Esophagus squamous epithelium (tissue), 5 donors: Measurements from ENCODE around the gene PXN. TPM values are rescaled to one million over a fixed set of nuclear protein-coding genes. Genes with fewer than 3 reads are reported as not detected.

Source experiments
- DNase-seq: peaks from one replicate; lab custom pipeline; 2025; lab: John Stamatoyannopoulos, UW
- H3K27ac ChIP-seq, 4 donors: fragments of 200-600 bp; sonication (generic); one replicate each; pipeline ENCODE4 v1.5.1; 2016 to 2019; ENCODE audit warnings: mild to moderate bottlenecking in 1 of 4
- H3K27me3 ChIP-seq, 4 donors: fragments of 200-600 bp; sonication (generic); 1 replicate in 3 of 4; 2 replicates in 1 of 4; pipeline versions ENCODE4 v1.5.1 to v1.6.0; 2017 to 2021; ENCODE audit warnings: antibody characterized with exemption in 1 of 4
- H3K36me3 ChIP-seq, 3 donors: fragments of 200-600 bp; sonication (generic); one replicate each; pipeline ENCODE4 v1.5.1; 2016 to 2019
- H3K4me1 ChIP-seq, 3 donors: fragments of 200-600 bp; sonication (generic); one replicate each; pipeline ENCODE4 v1.5.1; 2017 to 2019
- H3K4me3 ChIP-seq, 4 donors: fragments of 200-600 bp; sonication (generic); 1 replicate in 3 of 4; 2 replicates in 1 of 4; pipeline ENCODE4 v1.5.1; 2016 to 2019; ENCODE audit warnings: mild to moderate bottlenecking in 2 of 4, moderate library complexity in 1 of 4
- H3K9me3 ChIP-seq, 3 donors: fragments of 200-600 bp; sonication (generic); one replicate each; pipeline ENCODE4 v1.5.1; 2016 to 2019
- CTCF ChIP-seq, 6 experiments: fragments of 450-650 bp in 4 of 6; fragments of 200-600 bp in 2 of 6; sonication (generic) in 2 of 6; IDR thresholded peaks; one replicate each; pipeline ENCODE4 v1.5.1; 2016 to 2019; ENCODE audit warnings: antibody characterized with exemption in 6 of 6, mild to moderate bottlenecking in 4 of 6, moderate library complexity in 4 of 6
- POLR2A ChIP-seq, 4 donors: fragments of 450-650 bp; IDR thresholded peaks; one replicate each; pipeline ENCODE4 v1.6.1; 2017; ENCODE audit warnings: antibody characterized with exemption in 4 of 4, mild to moderate bottlenecking in 4 of 4, moderate library complexity in 3 of 4
- WGBS, 2 donors: methylation state at CpG; one replicate each; pipeline ENCODE4 v1.1.5; 2018; 5-methylcytosine and 5-hydroxymethylcytosine counted together
- intact Hi-C: fragments of 100-400 bp; cut with DNase I; formaldehyde crosslinking; loops from one replicate; pipeline ENCODE4 v1.15.0; 2022
- total RNA-seq, 4 donors: library from RNA; depleted of rRNA; stranded (reverse); fragments of >200 nt; gene quantifications; one replicate each; pipeline ENCODE4 v1.1.0, GENCODE V29; 2016
- donor health status: DM: yes; HTN: yes; CAD: no.

Gene PXN
- total RNA-seq, 4 donors from 2014 or later = 18.2 to 44.4 (median 21.4) TPM

DNA sequence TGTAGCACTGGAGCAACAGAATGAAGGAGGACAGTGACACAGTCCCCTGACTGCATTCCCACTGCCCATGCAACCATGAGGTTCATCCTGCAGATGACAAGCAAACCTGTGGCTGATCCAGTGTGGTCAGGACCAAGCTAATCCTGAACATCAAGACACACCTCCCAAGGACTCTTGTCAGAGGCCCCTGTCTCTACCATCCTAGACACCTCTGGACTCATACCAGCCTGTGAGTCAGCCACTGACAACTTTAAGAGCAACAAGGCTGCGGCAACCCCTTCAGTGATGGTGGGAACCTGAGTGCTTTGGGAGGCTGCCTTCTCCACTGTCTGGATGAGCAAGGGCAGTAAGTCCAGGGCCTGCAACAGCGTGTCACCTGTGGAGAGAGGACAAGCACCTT is 95.6 kb downstream of the PXN start:
- WGBS, 2 donors = 94 to 100% methylated on average over 2 of the region's 2 CpGs

GRCh38 chr12:120168337-120168736 is 97.2 kb downstream of the PXN start:
- Histone ChIP-seq H3K36me3 (peaks cover 29 to 100% (median 67%) of the 10 kb centered on the region in 3 donors), H3K4me1 (no peaks in the 10 kb centered on the region), H3K4me3 (no peak overlapping the region), H3K27me3 (no peaks in the 10 kb centered on the region), H3K27ac (no peak overlapping the region), H3K9me3 (no peaks in the 10 kb centered on the region)
- intact Hi-C loops = no loop called here
- 100% methylated on average over 4 of the region's 4 CpGs for whole genome bisulfite sequencing, 2 donors
- TF ChIP-seq CTCF (IDR thresholded peaks at IDR 0.05) (no peak), POLR2A (IDR thresholded peaks at IDR 0.05) (no peak)
- DNase-seq = no peak

More for the DNA sequence above, 95.6 kb downstream of the PXN start:
- TF ChIP-seq CTCF (IDR thresholded peaks at IDR 0.05) (no peak), POLR2A (IDR thresholded peaks at IDR 0.05) (no peak)
- H3K4me3 ChIP-seq = no peak overlapping the region
- intact Hi-C loops = no loop called here
- no peak for DNase-seq
- H3K27ac ChIP-seq = no peak overlapping the region
- no peaks in the 10 kb centered on the region for H3K4me1 ChIP-seq
- H3K9me3 ChIP-seq = no peaks in the 10 kb centered on the region
- H3K27me3 ChIP-seq = no peaks in the 10 kb centered on the region
- H3K36me3 ChIP-seq = peaks cover 38 to 100% (median 66%) of the 10 kb centered on the region in 3 donors

- WGBS, 2 donors = 71 to 78% methylated on average over 6 of the region's 6 CpGs
- H3K4me3 ChIP-seq = no peak overlapping the region
Measured at GRCh38 chr12:120167529-120168095, 97.9 kb downstream of the PXN start.

DNA sequence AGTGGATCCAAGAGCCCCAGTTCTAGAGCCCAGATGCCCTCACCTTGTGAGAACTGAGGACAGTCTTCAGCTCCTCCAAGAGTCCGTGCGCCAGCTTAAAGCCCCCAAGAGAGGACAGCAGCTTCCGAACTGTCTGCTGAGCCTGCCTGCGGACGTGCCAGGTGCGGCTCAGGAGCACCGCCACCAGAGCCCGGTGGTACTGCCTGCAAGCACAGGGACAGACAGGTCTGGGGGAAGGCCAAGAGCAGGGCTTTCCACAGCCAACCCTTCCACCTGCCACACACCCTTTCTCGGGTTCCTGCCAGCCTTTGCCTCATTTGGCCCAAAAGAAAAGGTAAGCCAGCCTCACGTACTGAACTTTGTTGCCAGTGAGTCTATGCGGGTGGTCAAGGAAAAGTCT is 101.2 kb downstream of the PXN start:
- TF ChIP-seq CTCF (IDR thresholded peaks at IDR 0.05) (no peak), POLR2A (IDR thresholded peaks at IDR 0.05) (no peak)
- 90 to 97% methylated on average over 5 to 11 of the region's 11 CpGs for WGBS, 2 donors
- Histone ChIP-seq H3K4me1 (no peaks in the 10 kb centered on the region), H3K9me3 (no peaks in the 10 kb centered on the region), H3K27me3 (no peaks in the 10 kb centered on the region), H3K36me3 (peaks cover 38 to 100% (median 73%) of the 10 kb centered on the region in 3 donors), H3K4me3 (no peak overlapping the region), H3K27ac (no peak overlapping the region)
- DNase-seq = no peak
- intact Hi-C loops = no loop called here

More at GRCh38 chr12:120167529-120168095, 97.9 kb downstream of the PXN start:
- TF ChIP-seq POLR2A (IDR thresholded peaks at IDR 0.05) (no peak), CTCF (IDR thresholded peaks at IDR 0.05) (no peak)
- Histone ChIP-seq H3K36me3 (peaks cover 32 to 100% (median 67%) of the 10 kb centered on the region in 3 donors), H3K27ac (no peak overlapping the region), H3K4me1 (no peaks in the 10 kb centered on the region), H3K9me3 (no peaks in the 10 kb centered on the region), H3K27me3 (no peaks in the 10 kb centered on the region)
- DNase-seq = no peak
- intact Hi-C loops = no loop called here

DNA sequence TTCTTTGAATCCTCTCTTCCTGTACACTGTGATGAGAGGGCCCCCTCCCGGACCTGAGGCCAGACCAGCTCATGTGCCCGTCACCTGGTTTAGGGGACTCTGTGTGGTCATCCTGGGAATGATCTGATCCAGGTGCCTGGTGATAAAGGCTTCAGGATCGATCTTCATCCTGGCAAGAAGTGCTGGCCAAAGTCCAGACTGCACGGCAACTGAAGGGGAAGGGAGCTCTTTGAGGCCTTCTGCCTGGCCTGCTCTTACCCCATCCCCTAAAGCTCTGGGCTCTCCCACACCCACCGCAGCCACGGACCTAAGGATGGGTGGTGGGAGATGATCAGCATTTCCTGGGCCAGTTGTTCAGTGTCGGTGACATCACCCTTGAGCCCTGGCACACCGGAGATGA is 102.8 kb downstream of the PXN start:
- DNase-seq = no peak
- TF ChIP-seq POLR2A (IDR thresholded peaks at IDR 0.05) (no peak), CTCF (IDR thresholded peaks at IDR 0.05) (no peak)
- 83 to 95% methylated on average over 4 of the region's 8 CpGs for WGBS, 2 donors
- H3K4me1 ChIP-seq = no peaks in the 10 kb centered on the region
- no peak overlapping the region for H3K4me3 ChIP-seq
- intact Hi-C loops = no loop called here
- no peak overlapping the region for H3K27ac ChIP-seq
- no peaks in the 10 kb centered on the region for H3K9me3 ChIP-seq
- H3K27me3 ChIP-seq = no peaks in the 10 kb centered on the region
- peaks cover 37 to 100% (median 77%) of the 10 kb centered on the region in 3 donors for H3K36me3 ChIP-seq
